Stimulated activated CD4-positive, alpha-beta T cell treated with anti-CD3 and anti-CD28 coated beads, TNF-alpha, amount 100 ng/mL, for 24 hours (primary cell): ENCODE results near the gene BACE2.

Experiments
- DNase-seq, 3 experiments: peaks; one replicate each; pipeline ENCODE4 v3.0.0-alpha.2; 2020; ENCODE audit warnings: low read depth in 3 of 3

BACE2 gene

DNA sequence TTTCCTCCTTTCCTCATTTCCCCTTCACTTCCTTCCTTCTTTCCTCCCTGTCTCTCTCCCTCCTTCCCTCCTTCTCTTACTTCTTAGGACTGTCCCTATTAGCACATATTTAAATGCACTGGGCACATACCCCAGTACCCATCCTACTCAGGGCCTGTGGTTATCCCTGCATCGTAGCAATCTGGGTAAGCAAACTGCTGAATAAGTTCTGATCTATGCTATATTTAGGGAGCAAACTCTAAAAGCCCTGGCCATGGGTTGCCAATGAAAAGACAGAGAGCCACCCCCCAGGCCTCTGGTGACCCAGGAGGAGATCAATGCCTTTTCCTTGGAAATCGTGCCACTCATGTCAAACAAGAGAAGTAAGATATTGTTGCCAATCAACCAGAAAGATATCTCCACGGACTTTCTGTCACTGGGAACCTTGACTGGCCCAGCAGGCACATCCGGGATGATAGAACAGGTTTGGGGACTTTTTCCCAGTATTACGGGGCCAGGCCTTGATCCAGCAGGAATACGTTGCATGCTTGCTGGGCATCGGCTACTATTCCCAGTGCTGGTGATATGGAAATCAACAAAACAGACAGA lies 154.0 kb downstream of the BACE2 start:
- DNase-seq: no peak

DNA sequence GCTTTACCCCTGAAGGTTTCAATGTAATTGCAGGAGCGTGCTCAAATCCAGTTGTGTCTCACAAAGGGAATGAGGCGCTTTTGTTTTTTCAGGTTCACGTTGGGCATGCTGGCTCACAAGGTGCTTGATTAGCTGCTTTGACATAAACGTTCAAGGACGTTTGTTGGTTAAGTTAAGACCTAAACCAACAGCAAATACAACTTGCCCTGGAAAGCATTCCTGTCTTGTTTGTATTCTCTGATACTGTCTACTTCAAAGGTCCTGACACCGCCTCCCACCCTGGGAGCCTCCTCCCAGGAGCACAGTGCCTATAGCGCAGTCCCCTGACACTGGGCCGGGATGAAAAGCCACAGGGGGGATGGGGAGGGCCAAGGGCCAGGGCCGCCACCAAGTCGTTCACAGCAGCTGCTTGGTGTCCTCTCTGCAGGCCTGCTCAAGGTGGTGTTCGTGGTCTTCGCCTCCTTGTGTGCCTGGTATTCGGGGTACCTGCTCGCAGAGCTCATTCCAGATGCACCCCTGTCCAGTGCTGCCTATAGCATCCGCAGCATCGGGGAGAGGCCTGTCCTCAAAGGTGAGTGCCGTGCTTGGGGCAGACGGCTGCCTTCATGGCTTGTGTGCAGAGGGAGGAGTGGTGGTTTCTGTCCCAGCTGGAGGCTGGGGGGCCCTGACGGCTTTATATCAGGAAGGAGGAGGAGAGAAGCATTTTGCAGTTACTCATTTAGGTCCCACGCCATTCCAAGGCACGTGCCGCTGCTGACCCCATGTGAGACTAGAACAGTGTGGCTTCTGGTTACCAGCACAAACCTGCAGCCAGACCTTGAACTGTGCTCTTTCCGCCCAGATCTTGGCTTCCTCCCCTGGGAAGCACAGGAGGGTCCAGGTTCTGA lies 154.8 kb downstream of the BACE2 start:
- DNase-seq: no peak

DNA sequence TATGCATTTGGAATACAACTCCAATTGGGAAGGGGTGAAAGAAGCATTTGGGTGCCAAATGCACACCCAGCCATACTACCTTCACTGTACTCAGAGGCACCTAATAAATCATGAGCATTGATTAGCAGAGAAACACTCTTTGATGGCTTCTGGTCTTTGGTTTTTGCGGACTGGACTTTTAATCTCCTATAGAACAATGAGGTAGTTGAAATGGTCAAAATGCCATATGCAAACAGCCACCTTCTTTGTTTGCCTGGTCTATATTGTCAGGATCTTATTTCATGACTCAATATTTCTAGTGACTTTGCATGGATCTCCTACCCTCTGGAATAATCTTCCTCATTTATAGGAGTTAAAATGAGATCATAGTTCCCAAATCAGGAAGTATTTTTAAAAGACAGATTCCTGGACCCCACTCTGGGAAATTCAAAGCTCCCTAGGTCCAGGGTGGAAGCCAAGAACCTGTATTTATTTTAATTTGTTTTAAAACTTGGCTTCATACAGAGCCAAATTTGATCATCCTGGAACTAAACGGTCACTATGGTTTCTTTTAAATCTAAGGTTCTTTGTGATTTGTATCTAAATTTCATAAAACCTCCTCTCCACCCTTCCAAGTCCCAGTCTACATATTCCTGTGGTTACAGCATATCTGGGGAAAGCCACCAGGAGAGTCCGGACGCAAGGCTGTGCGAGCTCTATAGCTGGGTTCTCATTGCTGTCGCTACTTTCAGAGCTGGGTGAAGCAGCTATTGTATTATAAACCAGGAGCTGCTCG lies 157.4 kb downstream of the BACE2 start:
- no peak for DNase-seq

DNA sequence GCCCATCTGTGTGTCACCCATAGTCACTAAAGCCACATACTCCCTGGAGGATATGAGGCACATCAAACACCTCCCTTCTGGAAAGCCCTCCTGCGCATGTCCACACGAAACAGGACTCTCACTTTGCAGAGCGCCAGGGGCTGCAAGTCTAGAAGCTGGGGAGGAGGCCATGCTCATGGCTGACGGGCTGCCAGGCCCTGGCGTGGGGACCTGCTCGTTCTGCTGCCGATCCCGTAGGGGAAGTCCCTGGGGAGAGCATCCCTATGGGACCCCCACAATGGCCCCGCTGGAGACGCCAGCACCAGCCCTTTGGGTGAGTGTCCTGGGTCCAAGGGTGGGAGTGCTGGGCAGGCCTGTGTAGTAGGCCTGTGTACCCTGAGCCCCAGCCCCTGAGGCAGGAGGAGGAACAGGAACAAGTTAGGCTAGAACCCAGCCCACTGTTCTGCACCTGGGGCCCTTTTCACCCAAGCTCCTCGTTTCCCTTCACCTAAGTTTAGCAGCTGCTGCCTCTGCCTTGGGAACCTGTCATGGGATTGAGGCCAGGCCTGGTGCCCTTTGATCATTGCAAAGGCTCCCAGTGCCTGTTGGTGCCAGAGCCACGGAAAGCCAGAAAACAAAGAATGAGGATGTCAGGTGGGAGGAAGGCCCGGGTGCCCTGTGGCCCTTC lies 158.6 kb downstream of the BACE2 start:
- no peak for DNase-seq

DNA sequence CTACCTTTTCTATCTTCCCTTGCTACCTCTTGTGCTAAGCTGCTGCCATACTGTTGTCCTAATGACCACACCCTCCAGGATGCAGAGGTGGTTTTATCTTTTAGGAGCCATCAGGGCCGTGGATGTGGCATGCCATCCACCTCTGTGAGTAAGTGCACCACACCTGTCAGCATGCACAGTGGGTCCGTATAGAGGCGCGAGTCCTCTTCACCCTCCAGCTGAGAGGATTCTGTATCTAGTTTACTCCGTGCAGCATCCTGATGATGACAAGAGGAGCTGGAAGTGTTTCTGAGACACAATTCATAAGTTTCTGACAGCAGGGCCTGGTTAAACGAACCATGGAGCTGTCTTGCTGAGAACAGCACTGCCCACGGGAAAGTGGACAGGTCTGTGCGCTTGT lies 159.8 kb downstream of the BACE2 start:
- no peak for DNase-seq

- DNase-seq: no peak
These were observed 161.0 kb downstream of the BACE2 start for GRCh38 chr21:41328660-41329607.
